GM12878 (cell line): ENCODE data around the gene TMEM163. TPM values are rescaled to one million over a fixed set of nuclear protein-coding genes. Genes with fewer than 3 reads are reported as not detected.

Source experiments
- BRCA1 ChIP-seq: IDR thresholded peaks from 2 replicates; pipeline ENCODE4 v1.6.1; 2011; ENCODE audit warnings: low read depth, low read length, improper control_type of control experiment
- CEBPB ChIP-seq, 2 experiments: fragments of 150-350 bp in 1 of 2; IDR thresholded peaks; 2 replicates each; pipeline ENCODE4 v1.6.1; 2012 to 2014; ENCODE audit warnings: low read depth in 2 of 2, low read length in 2 of 2, borderline replicate concordance in 1 of 2, inconsistent platforms in 1 of 2
- ETV6 ChIP-seq, 2 experiments: fragments of 450-650 bp in 1 of 2; IDR thresholded peaks in 1 of 2; conservative IDR thresholded peaks in 1 of 2; 2 replicates each; pipeline ENCODE4 v1.6.1; 2014; ENCODE audit warnings: antibody characterized with exemption in 1 of 2, borderline replicate concordance in 1 of 2, low read depth in 1 of 2, mild to moderate bottlenecking in 1 of 2, moderate library complexity in 1 of 2
- HDAC6 ChIP-seq: fragments of 200-600 bp; sonication (generic); IDR thresholded peaks from one replicate; pipeline ENCODE4 v1.8.0; 2017; ENCODE audit warnings: antibody characterized with exemption; ENCODE audit not compliant: unreplicated experiment
- IRF4 ChIP-seq: IDR thresholded peaks from 2 replicates; pipeline ENCODE4 v1.6.1; 2011; ENCODE audit warnings: low read depth, low read length
- JUND ChIP-seq: IDR thresholded peaks from 2 replicates; pipeline ENCODE4 v1.6.1; 2012; ENCODE audit warnings: low read depth, mild to moderate bottlenecking, low read length, improper control_type of control experiment, moderate library complexity
- MTA2 ChIP-seq: fragments of 450-650 bp; IDR thresholded peaks from 2 replicates; pipeline ENCODE4 v1.6.1; 2016; ENCODE audit warnings: low read depth, mild to moderate bottlenecking, moderate library complexity
- NR2F1 ChIP-seq: fragments of 450-650 bp; conservative IDR thresholded peaks from 2 replicates; pipeline ENCODE4 v1.6.1; 2017; ENCODE audit warnings: mild to moderate bottlenecking
- RB1 ChIP-seq: fragments of 450-650 bp; formaldehyde crosslinking; IDR thresholded peaks from 2 replicates; pipeline ENCODE4 v1.6.1; 2017; ENCODE audit warnings: mild to moderate bottlenecking, borderline replicate concordance
- SUZ12 ChIP-seq: fragments of 200-600 bp; sonication (generic); IDR thresholded peaks from one replicate; pipeline ENCODE4 v1.6.1; 2018; ENCODE audit warnings: antibody characterized with exemption, mild to moderate bottlenecking; ENCODE audit not compliant: unreplicated experiment
- TCF7 ChIP-seq: IDR thresholded peaks from 2 replicates; pipeline ENCODE4 v1.6.1; 2014; ENCODE audit warnings: antibody characterized with exemption, borderline replicate concordance
- ZNF24 ChIP-seq: fragments of 450-650 bp; IDR thresholded peaks from 2 replicates; pipeline ENCODE4 v1.6.1; 2017; ENCODE audit warnings: antibody characterized with exemption, mild to moderate bottlenecking
- ZNF384 ChIP-seq: IDR thresholded peaks from 2 replicates; pipeline ENCODE4 v1.6.1; 2012; ENCODE audit warnings: low read depth, mild to moderate bottlenecking, low read length, improper control_type of control experiment, borderline replicate concordance
- polyA plus RNA-seq, 11 experiments: library from polyadenylated mRNA; depleted of rRNA in 4 of 11; unstranded in 6 of 11; stranded (reverse) in 5 of 11; fragments of >200 nt; fragmentation: Nextera tagmentation in 4 of 11; fragmentation: Illumina TruSeq in 1 of 11; extraction: Ambion mirVana in 4 of 11; extraction: Trizol in 1 of 11; gene quantifications; 1 replicate in 1 of 11; 2 replicates in 10 of 11; pipeline versions ENCODE4 v1.2.1 to v1.2.3, GENCODE V29; 2011 to 2016; ENCODE audit warnings: inconsistent platforms in 2 of 11, missing spikeins in 2 of 11, low read depth in 1 of 11
- total RNA-seq, 4 experiments: library from RNA; depleted of rRNA in 3 of 4; stranded (reverse); fragments of >200 nt in 3 of 4; fragmentation: Illumina TruSeq in 1 of 4; extraction: Trizol in 1 of 4; gene quantifications; 2 replicates each; pipeline versions ENCODE4 v1.2.1 to v1.2.3, GENCODE V29; 2013 to 2021
- TF ChIP-seq, protein P1 (sequence below): IDR thresholded peaks from 2 replicates; pipeline ENCODE4 v1.6.1; 2011; ENCODE audit warnings: borderline replicate concordance, low read depth, mild to moderate bottlenecking, moderate library complexity, mixed read lengths, low read length; ENCODE audit not compliant: insufficient read depth; ENCODE audit errors: extremely low read length
- TF ChIP-seq, protein P2 (sequence below): IDR thresholded peaks from 2 replicates; pipeline ENCODE4 v1.6.1; 2012; ENCODE audit warnings: improper control_type of control experiment, low read depth, low read length; ENCODE audit not compliant: insufficient replicate concordance
- TF ChIP-seq, protein P3 (sequence below), 3 experiments: IDR thresholded peaks in 2 of 3; conservative IDR thresholded peaks in 1 of 3; 2 replicates each; pipeline ENCODE4 v1.5.1; 2011; ENCODE audit warnings: low read depth in 3 of 3, low read length in 3 of 3, mild to moderate bottlenecking in 3 of 3, control low read depth in 2 of 3, moderate library complexity in 2 of 3, inconsistent platforms in 1 of 3, mixed read lengths in 1 of 3; ENCODE audit not compliant: control insufficient read depth in 2 of 3, insufficient read depth in 1 of 3; ENCODE audit errors: extremely low read depth in 1 of 3
- TF ChIP-seq, protein P4 (sequence below): fragments of 450-650 bp; IDR thresholded peaks from 2 replicates; pipeline ENCODE4 v1.6.1; 2016; ENCODE audit warnings: mild to moderate bottlenecking, moderate library complexity, borderline replicate concordance

The TMEM163 gene
- total and polyA plus RNA-seq, 10 of the 15 experiments (the other 5 are each of a cell fraction or from before 2014, with no cell fraction given) = 0.05 to 0.11 (median 0.07) TPM; not detected in 4

DNA sequence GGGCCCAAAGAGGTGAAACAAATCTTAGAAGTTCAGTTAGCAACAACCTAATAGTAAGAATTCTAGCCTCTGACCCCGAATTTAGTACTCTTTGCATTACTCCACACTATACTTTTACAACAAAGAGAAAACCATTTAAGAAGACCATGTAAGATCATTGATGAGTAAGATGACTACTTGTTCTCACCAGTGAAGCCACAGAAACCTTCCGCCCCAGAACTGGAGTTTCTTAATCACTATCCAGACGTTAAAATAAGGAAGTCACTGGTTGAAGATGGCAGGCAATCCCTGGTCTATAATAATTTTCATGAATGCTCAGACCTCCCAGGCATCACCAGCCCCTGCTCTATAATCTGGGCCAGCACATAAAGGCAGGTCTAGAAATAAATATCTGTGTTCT is 95.0 kb downstream of the TMEM163 start (continued):
- TF ChIP-seq RB1 = no peak
- peak; percentile 79 for TF ChIP-seq MTA2
- TF ChIP-seq ETV6 (conservative IDR thresholded peaks at IDR 0.05 in 1 of 2, IDR thresholded peaks at IDR 0.05 in 1 of 2; ENCODE audit: borderline replicate concordance in 1 of 2, low read depth in 1 of 2) = peak in 1 of 2 experiments; percentile 78; a peak in 2 of 4 replicates
- TF ChIP-seq SUZ12 = no peak
- TF ChIP-seq, protein P1, sequence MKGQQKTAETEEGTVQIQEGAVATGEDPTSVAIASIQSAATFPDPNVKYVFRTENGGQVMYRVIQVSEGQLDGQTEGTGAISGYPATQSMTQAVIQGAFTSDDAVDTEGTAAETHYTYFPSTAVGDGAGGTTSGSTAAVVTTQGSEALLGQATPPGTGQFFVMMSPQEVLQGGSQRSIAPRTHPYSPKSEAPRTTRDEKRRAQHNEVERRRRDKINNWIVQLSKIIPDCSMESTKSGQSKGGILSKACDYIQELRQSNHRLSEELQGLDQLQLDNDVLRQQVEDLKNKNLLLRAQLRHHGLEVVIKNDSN = no peak
- TF ChIP-seq, protein P2, sequence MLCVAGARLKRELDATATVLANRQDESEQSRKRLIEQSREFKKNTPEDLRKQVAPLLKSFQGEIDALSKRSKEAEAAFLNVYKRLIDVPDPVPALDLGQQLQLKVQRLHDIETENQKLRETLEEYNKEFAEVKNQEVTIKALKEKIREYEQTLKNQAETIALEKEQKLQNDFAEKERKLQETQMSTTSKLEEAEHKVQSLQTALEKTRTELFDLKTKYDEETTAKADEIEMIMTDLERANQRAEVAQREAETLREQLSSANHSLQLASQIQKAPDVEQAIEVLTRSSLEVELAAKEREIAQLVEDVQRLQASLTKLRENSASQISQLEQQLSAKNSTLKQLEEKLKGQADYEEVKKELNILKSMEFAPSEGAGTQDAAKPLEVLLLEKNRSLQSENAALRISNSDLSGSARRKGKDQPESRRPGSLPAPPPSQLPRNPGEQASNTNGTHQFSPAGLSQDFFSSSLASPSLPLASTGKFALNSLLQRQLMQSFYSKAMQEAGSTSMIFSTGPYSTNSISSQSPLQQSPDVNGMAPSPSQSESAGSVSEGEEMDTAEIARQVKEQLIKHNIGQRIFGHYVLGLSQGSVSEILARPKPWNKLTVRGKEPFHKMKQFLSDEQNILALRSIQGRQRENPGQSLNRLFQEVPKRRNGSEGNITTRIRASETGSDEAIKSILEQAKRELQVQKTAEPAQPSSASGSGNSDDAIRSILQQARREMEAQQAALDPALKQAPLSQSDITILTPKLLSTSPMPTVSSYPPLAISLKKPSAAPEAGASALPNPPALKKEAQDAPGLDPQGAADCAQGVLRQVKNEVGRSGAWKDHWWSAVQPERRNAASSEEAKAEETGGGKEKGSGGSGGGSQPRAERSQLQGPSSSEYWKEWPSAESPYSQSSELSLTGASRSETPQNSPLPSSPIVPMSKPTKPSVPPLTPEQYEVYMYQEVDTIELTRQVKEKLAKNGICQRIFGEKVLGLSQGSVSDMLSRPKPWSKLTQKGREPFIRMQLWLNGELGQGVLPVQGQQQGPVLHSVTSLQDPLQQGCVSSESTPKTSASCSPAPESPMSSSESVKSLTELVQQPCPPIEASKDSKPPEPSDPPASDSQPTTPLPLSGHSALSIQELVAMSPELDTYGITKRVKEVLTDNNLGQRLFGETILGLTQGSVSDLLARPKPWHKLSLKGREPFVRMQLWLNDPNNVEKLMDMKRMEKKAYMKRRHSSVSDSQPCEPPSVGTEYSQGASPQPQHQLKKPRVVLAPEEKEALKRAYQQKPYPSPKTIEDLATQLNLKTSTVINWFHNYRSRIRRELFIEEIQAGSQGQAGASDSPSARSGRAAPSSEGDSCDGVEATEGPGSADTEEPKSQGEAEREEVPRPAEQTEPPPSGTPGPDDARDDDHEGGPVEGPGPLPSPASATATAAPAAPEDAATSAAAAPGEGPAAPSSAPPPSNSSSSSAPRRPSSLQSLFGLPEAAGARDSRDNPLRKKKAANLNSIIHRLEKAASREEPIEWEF = no peak
- TF ChIP-seq CEBPB (IDR thresholded peaks at IDR 0.05; ENCODE audit: borderline replicate concordance in 1 of 2, low read depth in 2 of 2, low read length in 2 of 2) = 0 out of 4 replicates have a peak, but pooled peaks of 1 of the 2 experiments have one; percentile 43
- TF ChIP-seq TCF7 = 0 out of 2 replicates have a peak, but pooled peaks have one; percentile 66
- peak; percentile 50; the same call in 1 of the 2 replicates for TF ChIP-seq NR2F1
- no peak for TF ChIP-seq BRCA1
- no peak for TF ChIP-seq ZNF384
- no peak for TF ChIP-seq HDAC6
- TF ChIP-seq ZNF24 = no peak
- TF ChIP-seq, protein P3, sequence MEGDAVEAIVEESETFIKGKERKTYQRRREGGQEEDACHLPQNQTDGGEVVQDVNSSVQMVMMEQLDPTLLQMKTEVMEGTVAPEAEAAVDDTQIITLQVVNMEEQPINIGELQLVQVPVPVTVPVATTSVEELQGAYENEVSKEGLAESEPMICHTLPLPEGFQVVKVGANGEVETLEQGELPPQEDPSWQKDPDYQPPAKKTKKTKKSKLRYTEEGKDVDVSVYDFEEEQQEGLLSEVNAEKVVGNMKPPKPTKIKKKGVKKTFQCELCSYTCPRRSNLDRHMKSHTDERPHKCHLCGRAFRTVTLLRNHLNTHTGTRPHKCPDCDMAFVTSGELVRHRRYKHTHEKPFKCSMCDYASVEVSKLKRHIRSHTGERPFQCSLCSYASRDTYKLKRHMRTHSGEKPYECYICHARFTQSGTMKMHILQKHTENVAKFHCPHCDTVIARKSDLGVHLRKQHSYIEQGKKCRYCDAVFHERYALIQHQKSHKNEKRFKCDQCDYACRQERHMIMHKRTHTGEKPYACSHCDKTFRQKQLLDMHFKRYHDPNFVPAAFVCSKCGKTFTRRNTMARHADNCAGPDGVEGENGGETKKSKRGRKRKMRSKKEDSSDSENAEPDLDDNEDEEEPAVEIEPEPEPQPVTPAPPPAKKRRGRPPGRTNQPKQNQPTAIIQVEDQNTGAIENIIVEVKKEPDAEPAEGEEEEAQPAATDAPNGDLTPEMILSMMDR (IDR thresholded peaks at IDR 0.05 in 2 of 3, conservative IDR thresholded peaks at IDR 0.05 in 1 of 3; ENCODE audit: control insufficient read depth in 2 of 3, extremely low read depth in 1 of 3, insufficient read depth in 1 of 3, low read depth in 3 of 3, low read length in 3 of 3) = no peak
- peak; percentile 86 for TF ChIP-seq IRF4
- peak; percentile 52; the same call in 1 of the 2 replicates for TF ChIP-seq JUND
- TF ChIP-seq, protein P4, sequence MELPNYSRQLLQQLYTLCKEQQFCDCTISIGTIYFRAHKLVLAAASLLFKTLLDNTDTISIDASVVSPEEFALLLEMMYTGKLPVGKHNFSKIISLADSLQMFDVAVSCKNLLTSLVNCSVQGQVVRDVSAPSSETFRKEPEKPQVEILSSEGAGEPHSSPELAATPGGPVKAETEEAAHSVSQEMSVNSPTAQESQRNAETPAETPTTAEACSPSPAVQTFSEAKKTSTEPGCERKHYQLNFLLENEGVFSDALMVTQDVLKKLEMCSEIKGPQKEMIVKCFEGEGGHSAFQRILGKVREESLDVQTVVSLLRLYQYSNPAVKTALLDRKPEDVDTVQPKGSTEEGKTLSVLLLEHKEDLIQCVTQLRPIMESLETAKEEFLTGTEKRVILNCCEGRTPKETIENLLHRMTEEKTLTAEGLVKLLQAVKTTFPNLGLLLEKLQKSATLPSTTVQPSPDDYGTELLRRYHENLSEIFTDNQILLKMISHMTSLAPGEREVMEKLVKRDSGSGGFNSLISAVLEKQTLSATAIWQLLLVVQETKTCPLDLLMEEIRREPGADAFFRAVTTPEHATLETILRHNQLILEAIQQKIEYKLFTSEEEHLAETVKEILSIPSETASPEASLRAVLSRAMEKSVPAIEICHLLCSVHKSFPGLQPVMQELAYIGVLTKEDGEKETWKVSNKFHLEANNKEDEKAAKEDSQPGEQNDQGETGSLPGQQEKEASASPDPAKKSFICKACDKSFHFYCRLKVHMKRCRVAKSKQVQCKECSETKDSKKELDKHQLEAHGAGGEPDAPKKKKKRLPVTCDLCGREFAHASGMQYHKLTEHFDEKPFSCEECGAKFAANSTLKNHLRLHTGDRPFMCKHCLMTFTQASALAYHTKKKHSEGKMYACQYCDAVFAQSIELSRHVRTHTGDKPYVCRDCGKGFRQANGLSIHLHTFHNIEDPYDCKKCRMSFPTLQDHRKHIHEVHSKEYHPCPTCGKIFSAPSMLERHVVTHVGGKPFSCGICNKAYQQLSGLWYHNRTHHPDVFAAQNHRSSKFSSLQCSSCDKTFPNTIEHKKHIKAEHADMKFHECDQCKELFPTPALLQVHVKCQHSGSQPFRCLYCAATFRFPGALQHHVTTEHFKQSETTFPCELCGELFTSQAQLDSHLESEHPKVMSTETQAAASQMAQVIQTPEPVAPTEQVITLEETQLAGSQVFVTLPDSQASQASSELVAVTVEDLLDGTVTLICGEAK = no peak
